Activated T-helper 1 cell treated with anti-CD3 and anti-CD28 coated beads, Interleukin-12 subunit alpha, Interleukin-12 subunit beta, Interleukin-2, Interleukin-4 antibody, amounts not matched to agents 30 ng/mL and 10 ng/mL and 1 ng/mL, durations not matched to agents 14 hours and 24 hours and 36 hours (primary cell): ENCODE results near the gene TRMU. TPM values are rescaled to one million over a fixed set of nuclear protein-coding genes. Genes with fewer than 3 reads are reported as not detected.
A peak's percentile ranks its signal among the peaks of the same experiment; 100 is the strongest.

Experiments
- DNase-seq: peaks from one replicate; pipeline ENCODE4 v3.0.0; 2021; ENCODE audit warnings: low spot score
- H3K27ac Mint-ChIP-seq: one replicate; pipeline ENCODE4 v1.8.0; 2021; ENCODE audit warnings: mild to moderate bottlenecking, mixed read lengths
- H3K27me3 Mint-ChIP-seq: one replicate; pipeline ENCODE4 v1.8.0; 2022; ENCODE audit warnings: mild to moderate bottlenecking, moderate library complexity, mixed read lengths; ENCODE audit not compliant: insufficient read depth
- H3K36me3 Mint-ChIP-seq: one replicate; pipeline ENCODE4 v1.8.0; 2021; ENCODE audit warnings: low read depth, mixed read lengths
- H3K4me1 Mint-ChIP-seq: one replicate; pipeline ENCODE4 v1.8.0; 2021; ENCODE audit warnings: low read depth, mixed read lengths
- H3K4me3 Mint-ChIP-seq: one replicate; pipeline ENCODE4 v1.8.0; 2021; ENCODE audit warnings: mild to moderate bottlenecking, moderate library complexity, mixed read lengths
- H3K9me3 Mint-ChIP-seq: one replicate; pipeline ENCODE4 v1.8.0; 2021; ENCODE audit warnings: mixed read lengths
- intact Hi-C: fragments of 100-400 bp; cut with micrococcal nuclease; formaldehyde crosslinking; loops from one replicate; pipeline ENCODE4 v1.15.1; 2024
- total RNA-seq: library from RNA; stranded (reverse); gene quantifications from 2 replicates; pipeline ENCODE4 v1.2.3, GENCODE V29; 2022

The TRMU gene
- 81.0 and 85.5 TPM in 2 replicates for total RNA-seq

- intact Hi-C loops: loop anchor here (1.0 kb wide), 3 partner anchors 39 to 300 kb away; partner anchors contain the start of genes CDPF1 and GTSE1
- no peaks in the 10 kb centered on the region for H3K27me3 Mint-ChIP-seq
These were observed at the start of gene TRMU for GRCh38 chr22:46335201-46336118. TRMU (plus strand) TSS chr22:46335714; CDS start chr22:46335765, 51 bp downstream.

GRCh38 chr22:46286006-46286405 is 49.5 kb upstream of the TRMU start:
- no peak for DNase-seq
- intact Hi-C loops: no loop called here
- Mint-ChIP-seq H3K4me3 (no peak overlapping the region), H3K4me1 (peaks cover 12% of the 10 kb centered on the region), H3K27me3 (no peaks in the 10 kb centered on the region), H3K36me3 (peaks cover 28% of the 10 kb centered on the region), H3K27ac (no peak overlapping the region), H3K9me3 (no peaks in the 10 kb centered on the region)

More at GRCh38 chr22:46335201-46336118, at the start of gene TRMU:
- peaks cover 36% of the 10 kb centered on the region for H3K36me3 Mint-ChIP-seq
- peak within 1 kb of the TSS; percentile 96 for H3K27ac Mint-ChIP-seq
- peak within 1 kb of the TSS; percentile 95 for H3K4me3 Mint-ChIP-seq
- DNase-seq: peak; percentile 74
- H3K9me3 Mint-ChIP-seq: no peaks in the 10 kb centered on the region
- peaks cover 34% of the 10 kb centered on the region for H3K4me1 Mint-ChIP-seq

GRCh38 chr22:46286941-46287872 is 48.3 kb upstream of the TRMU start:
- Mint-ChIP-seq H3K27ac (peak overlapping the region; percentile 73), H3K4me1 (peaks cover 12% of the 10 kb centered on the region), H3K27me3 (no peaks in the 10 kb centered on the region), H3K4me3 (peak overlapping the region; percentile 79), H3K36me3 (peaks cover 26% of the 10 kb centered on the region), H3K9me3 (no peaks in the 10 kb centered on the region)
- intact Hi-C loops: no loop called here
- DNase-seq: no peak

- no peaks in the 10 kb centered on the region for H3K9me3 Mint-ChIP-seq
- H3K4me1 Mint-ChIP-seq: peaks cover 12% of the 10 kb centered on the region
- H3K27ac Mint-ChIP-seq: peak overlapping the region; percentile 73
- H3K4me3 Mint-ChIP-seq: peak overlapping the region; percentile 79
- DNase-seq: peak; percentile 15
- peaks cover 33% of the 10 kb centered on the region for H3K36me3 Mint-ChIP-seq
- intact Hi-C loops: no loop called here
- H3K27me3 Mint-ChIP-seq: no peaks in the 10 kb centered on the region
These were observed 47.4 kb upstream of the TRMU start for GRCh38 chr22:46287873-46288751.

GRCh38 chr22:46288846-46289243 is 46.7 kb upstream of the TRMU start:
- Mint-ChIP-seq H3K27ac (no peak overlapping the region), H3K4me1 (peaks cover 12% of the 10 kb centered on the region), H3K4me3 (no peak overlapping the region), H3K36me3 (peaks cover 36% of the 10 kb centered on the region), H3K27me3 (no peaks in the 10 kb centered on the region), H3K9me3 (no peaks in the 10 kb centered on the region)
- intact Hi-C loops: no loop called here
- DNase-seq: no peak

GRCh38 chr22:46289244-46289891 is 46.1 kb upstream of the TRMU start:
- H3K4me3 Mint-ChIP-seq: no peak overlapping the region
- H3K27ac Mint-ChIP-seq: no peak overlapping the region
- no peaks in the 10 kb centered on the region for H3K9me3 Mint-ChIP-seq
- peaks cover 31% of the 10 kb centered on the region for H3K36me3 Mint-ChIP-seq
- H3K27me3 Mint-ChIP-seq: no peaks in the 10 kb centered on the region
- no peak for DNase-seq
- H3K4me1 Mint-ChIP-seq: peaks cover 12% of the 10 kb centered on the region
- intact Hi-C loops: no loop called here

GRCh38 chr22:46290121-46290842 is 45.2 kb upstream of the TRMU start:
- peak overlapping the region; percentile 20 for H3K27ac Mint-ChIP-seq
- no peak overlapping the region for H3K4me3 Mint-ChIP-seq
- no peaks in the 10 kb centered on the region for H3K27me3 Mint-ChIP-seq
- intact Hi-C loops: no loop called here
- peaks cover 29% of the 10 kb centered on the region for H3K36me3 Mint-ChIP-seq
- no peak for DNase-seq
- no peaks in the 10 kb centered on the region for H3K9me3 Mint-ChIP-seq
- peaks cover 18% of the 10 kb centered on the region for H3K4me1 Mint-ChIP-seq

GRCh38 chr22:46290843-46291785 is 44.4 kb upstream of the TRMU start:
- peaks cover 26% of the 10 kb centered on the region for H3K36me3 Mint-ChIP-seq
- H3K9me3 Mint-ChIP-seq: no peaks in the 10 kb centered on the region
- DNase-seq: no peak
- peaks cover 26% of the 10 kb centered on the region for H3K4me1 Mint-ChIP-seq
- no peaks in the 10 kb centered on the region for H3K27me3 Mint-ChIP-seq
- intact Hi-C loops: no loop called here
- no peak overlapping the region for H3K4me3 Mint-ChIP-seq
- no peak overlapping the region for H3K27ac Mint-ChIP-seq

GRCh38 chr22:46292173-46292572 is 43.3 kb upstream of the TRMU start:
- intact Hi-C loops: no loop called here
- no peaks in the 10 kb centered on the region for H3K27me3 Mint-ChIP-seq
- peaks cover 28% of the 10 kb centered on the region for H3K36me3 Mint-ChIP-seq
- DNase-seq: no peak
- peaks cover 33% of the 10 kb centered on the region for H3K4me1 Mint-ChIP-seq
- no peak overlapping the region for H3K27ac Mint-ChIP-seq
- H3K9me3 Mint-ChIP-seq: no peaks in the 10 kb centered on the region
- H3K4me3 Mint-ChIP-seq: no peak overlapping the region

- Mint-ChIP-seq H3K36me3 (peaks cover 22% of the 10 kb centered on the region), H3K4me1 (peaks cover 33% of the 10 kb centered on the region), H3K9me3 (no peaks in the 10 kb centered on the region), H3K27ac (no peak overlapping the region), H3K4me3 (no peak overlapping the region), H3K27me3 (no peaks in the 10 kb centered on the region)
- intact Hi-C loops: no loop called here
- DNase-seq: no peak
These were observed 42.8 kb upstream of the TRMU start for GRCh38 chr22:46292732-46293131.
